Pons (tissue), 1 donor: Measurements from ENCODE around the gene LGR6.

Experiments used
- DNase-seq: peaks from one replicate; pipeline ENCODE4 v3.0.0-alpha.2; 2016; ENCODE audit warnings: low spot score

Gene LGR6

DNA sequence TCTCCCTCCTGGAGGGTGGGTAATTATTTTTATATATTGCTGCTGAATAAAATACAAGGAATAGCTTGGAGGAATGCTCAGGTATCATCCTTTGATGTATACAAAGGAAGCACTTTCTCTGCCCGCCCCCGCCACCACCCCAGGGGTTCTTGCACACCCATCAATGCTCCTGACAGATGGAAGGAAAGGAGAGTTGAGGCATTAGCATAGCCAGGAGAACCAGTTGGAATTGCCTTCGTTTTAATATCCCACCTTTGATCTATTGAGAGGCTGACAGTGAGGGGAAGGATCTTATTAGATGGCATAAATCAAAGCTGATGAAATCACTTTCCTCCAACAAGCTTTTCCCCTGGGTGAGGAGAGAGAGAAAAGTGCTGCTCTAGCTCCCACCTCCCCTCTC lies 71.1 kb downstream of the LGR6 start:
- no peak for DNase-seq

- no peak for DNase-seq
Measured at GRCh38 chr1:202266061-202266765, 72.6 kb downstream of the LGR6 start.

DNA sequence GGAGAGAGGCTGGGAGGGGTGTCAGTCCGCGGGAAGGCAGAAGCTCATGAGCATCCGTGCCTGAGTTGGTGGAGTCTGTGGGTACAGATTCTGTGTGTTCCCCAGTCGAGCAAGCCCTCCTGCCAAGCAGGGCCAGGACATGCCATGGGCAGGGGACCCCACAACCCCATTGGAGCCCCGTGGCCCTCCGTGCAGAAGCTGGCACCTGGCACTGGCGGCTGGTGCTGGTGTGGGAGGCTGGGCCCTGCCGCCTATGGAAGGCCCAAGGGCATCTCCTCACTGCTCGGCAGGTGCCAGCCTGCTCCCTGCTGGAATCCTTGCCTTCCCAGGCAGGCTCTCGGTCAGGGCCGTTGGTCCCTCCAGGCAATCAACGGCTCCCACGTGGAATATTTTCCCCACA lies 74.4 kb downstream of the LGR6 start:
- DNase-seq, result no peak

GRCh38 chr1:202268817-202269216 lies 75.2 kb downstream of the LGR6 start:
- DNase-seq, result no peak

- DNase-seq, result no peak
Measured at GRCh38 chr1:202270871-202271326, 77.3 kb downstream of the LGR6 start.

DNA sequence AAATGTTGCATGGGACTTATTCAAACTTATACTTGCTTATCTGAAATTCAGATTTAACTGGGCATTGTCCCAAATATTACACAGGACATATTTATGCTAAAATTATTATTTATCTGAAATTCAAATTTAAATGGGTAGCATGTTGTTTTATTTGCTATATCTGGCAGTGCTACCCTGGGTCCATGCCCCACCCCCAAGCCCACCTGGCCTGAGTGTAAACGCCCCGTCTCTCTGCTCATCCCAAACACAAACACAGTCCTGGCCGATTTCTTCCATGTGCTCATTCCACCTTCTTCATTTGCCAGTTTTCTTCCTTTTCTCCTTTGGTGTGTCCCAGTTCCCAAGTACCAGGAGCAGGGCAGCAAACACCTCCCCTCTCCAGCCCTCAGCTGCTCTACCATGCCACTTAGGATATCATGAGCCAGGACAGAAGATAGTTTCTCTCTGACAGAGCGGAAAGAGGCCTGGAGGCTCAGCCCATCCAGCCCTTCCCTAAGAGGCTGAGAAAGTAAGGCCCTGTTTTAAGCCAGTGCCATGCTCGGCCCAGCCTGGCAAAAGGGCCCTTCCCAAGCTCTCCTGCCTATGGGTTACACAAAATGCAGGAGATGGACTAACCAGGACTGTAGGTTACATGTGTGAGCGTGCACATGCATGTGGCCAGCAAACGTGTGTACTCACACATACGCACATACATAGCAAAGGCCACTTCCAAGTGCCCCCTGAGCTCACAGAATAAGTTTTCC lies 78.7 kb downstream of the LGR6 start:
- DNase-seq, result no peak

DNA sequence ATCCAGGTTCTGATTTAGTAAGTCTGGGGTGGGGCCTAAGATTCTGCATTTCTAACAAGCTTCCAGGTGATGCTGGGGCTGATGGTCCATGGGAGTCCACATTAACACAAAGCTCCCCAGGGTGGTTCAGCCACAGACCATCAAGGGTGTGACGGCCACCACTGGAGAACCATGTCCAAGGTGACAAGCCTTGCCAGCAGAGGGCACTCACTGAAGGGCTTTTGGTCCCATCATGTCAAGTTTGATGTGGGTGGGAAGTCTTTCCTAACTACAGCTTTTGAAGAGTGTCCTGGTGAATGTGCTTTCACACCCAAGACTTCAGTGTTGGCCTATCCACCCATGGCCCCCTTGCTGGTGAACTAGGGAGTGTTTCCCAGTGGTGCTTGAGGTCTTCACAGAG lies 81.0 kb downstream of the LGR6 start:
- peak; percentile 4 for DNase-seq

DNA sequence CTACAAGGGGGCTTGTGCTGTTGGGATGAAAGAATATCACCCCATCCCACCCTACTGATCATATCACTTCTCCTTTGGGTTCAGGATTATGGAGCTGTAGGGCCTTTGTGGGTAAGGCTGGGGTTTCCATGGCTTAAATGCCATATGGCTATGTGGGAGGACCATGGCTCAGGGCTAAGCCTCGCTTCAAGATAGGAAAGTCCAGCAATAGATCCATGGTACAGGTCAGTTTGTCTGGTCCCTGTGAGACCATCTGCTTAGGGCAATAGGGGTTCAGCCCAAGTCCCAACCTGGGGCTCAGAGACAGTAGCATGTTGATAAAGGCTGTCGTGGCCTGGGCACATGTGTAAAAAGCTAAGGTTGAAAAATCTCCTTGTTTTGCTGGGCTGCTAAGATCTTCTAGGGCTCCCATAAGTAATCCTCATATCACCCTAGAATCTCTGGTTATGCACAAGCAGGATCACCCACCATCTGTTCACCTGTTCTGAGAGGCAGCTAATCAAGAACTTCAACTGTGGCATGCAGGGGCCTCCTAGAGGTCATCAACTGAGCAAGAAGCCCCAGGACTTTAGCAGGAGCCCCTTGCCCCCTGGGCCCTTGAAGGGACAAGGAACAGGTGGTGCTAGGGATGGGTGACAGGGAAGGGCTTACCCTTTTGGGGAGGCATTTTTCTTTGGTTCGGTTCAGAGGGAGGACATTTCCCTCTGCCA lies 81.6 kb downstream of the LGR6 start:
- DNase-seq, result no peak

DNA sequence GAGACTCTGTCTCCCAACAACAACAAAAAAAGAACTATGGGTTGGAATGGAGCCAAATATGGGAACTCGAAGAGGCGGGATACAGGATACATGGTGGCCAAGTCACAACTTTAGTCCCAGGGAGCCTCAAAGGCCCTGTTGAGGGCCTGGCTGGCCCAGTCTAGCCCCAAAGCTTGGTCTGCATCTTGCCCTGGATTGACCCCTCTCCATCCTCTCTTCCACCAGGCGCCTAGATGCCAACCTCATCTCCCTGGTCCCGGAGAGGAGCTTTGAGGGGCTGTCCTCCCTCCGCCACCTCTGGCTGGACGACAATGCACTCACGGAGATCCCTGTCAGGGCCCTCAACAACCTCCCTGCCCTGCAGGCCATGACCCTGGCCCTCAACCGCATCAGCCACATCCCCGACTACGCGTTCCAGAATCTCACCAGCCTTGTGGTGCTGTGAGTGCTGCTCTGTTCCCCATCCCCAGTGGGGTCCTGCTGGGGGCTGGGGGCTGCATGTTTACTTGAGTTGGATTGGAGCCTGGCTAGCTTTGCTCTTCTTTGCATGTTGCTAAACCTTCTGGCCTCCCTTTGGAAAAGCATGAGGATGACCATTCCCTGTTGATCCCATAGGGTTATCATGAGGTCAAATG lies 82.6 kb downstream of the LGR6 start:
- no peak for DNase-seq

DNA sequence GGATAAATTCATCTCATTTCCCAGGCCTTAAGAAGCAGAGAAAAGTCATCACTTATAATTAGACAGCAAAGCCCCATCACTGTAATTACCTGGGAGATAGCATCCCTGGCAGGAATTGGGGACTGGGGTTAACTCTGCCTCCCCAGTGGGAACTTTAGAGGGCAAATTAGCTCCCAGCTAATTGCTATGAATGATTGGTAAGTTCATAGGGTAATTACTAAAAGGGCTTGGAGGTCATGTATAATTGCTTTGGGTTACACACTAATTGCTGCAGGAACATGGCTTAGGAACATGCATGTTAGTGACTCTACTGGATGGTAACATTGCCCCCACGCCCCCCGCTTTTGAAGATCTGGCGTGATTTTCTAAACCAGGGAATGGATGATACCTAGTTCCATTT lies 83.3 kb downstream of the LGR6 start:
- DNase-seq, result no peak

GRCh38 chr1:202278751-202279150 lies 85.2 kb downstream of the LGR6 start:
- DNase-seq, result no peak

DNA sequence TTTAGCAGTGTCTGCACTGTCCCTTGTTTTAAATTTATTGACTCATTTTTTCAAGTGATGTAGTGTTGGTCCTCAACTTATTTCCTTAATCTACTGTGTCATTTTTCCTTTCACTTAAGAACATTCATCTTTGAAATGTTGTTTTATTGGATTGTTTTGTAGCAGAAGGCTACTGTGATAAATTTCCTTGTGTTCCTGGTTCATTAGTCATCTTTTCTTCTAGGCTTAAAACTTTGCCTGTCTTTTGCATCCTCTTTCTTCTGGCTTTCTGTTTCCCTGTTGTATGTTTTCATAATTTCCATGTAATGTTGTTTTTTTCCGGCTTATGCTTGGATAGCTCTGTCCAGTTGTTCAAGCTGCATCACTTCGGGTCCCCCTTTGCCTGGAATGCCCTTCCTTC lies 86.2 kb downstream of the LGR6 start:
- DNase-seq, result no peak

- no peak for DNase-seq
Measured at GRCh38 chr1:202280595-202280994, 87.0 kb downstream of the LGR6 start.

- DNase-seq, result no peak
Measured at GRCh38 chr1:202281316-202282024, 87.9 kb downstream of the LGR6 start.

GRCh38 chr1:202282025-202282371 lies 88.4 kb downstream of the LGR6 start:
- DNase-seq, result no peak

DNA sequence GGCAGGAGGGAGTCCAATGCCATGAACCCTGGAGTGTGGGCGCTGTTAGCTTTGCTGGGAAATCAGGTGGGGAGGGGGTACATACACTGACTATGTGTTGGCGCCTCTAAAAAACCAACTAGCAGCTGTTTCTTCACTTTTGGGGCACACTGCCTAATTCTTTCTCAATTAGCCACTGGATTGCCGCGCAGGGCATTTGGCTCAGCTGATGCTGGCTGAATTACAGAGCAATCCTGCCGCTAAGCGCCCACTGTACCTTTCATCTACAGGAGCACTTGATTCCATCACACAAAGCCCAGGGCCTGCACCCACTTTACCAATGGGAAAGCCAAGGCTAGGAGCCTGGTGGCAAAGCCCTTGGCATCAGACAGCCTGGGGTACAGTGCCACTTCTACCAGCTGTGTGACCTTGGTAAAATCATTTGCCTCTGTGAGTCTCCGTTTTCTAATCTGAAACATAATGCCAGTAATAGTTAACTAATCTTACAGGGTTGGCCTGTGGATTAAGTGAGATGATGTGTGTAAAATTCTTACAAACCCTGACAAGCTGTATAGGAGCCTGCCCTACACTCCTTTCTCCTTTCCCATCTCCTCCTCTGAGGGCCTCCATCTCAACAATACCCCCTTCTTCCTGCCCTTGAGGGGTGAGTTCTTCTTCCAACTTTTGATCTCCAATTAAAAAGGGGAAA lies 89.1 kb downstream of the LGR6 start:
- no peak for DNase-seq

- no peak for DNase-seq
Measured at GRCh38 chr1:202283379-202283844, 89.8 kb downstream of the LGR6 start.

DNA sequence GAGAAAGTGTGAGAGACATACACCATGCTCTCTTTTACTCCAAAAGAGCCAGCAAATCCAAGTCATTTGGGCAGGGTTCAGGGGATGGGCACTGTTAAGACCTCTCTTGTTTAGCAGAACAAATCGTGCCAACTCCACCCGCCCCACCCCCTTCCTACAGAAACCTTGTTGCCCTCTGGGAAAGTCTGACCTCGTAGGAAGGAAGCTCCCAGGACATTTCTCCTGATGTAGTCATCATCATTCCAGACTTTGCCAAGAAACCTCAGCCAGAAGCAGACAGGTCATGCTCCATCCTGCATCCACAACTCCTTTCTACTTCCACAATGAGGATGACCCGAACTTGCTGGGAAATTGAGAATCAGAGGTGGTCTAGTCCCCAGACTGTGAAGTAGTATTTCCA lies 90.4 kb downstream of the LGR6 start:
- DNase-seq, result no peak

DNA sequence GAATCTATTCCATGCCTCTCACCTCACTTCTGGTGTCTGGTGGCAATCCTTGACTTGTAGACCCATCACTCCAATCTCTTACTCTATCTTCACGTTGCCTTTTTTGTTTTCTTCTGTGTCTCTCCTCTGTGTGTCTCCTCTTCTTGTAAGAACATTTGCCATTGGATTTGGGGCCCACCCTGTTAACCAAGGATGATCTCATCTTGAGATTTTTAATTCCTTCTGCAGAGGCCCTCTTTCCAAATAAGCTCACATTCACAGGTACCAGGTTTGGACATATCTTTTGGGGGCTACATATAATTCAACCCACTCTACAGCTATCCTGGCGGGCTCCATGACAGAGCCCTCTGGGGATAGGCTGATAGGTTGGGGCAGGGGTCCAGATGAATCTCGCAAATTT lies 92.3 kb downstream of the LGR6 start:
- no peak for DNase-seq

- no peak for DNase-seq
Measured at GRCh38 chr1:202286622-202287097, 93.1 kb downstream of the LGR6 start.

- DNase-seq, result no peak
Measured at GRCh38 chr1:202287196-202287595, 93.6 kb downstream of the LGR6 start.
